ENCODE results near the gene SOHLH2. TPM values are rescaled to one million over a fixed set of nuclear protein-coding genes. Genes with fewer than 3 reads are reported as not detected.

The SOHLH2 gene
- polyA plus RNA-seq (2011; rRNA removed) (0.14 and 0.35 TPM in 2 replicates), polyA minus RNA-seq (2011; rRNA and poly(A)+ RNA removed) (0.30 TPM in 1 of 2 replicates, not detected in the other)

DNA sequence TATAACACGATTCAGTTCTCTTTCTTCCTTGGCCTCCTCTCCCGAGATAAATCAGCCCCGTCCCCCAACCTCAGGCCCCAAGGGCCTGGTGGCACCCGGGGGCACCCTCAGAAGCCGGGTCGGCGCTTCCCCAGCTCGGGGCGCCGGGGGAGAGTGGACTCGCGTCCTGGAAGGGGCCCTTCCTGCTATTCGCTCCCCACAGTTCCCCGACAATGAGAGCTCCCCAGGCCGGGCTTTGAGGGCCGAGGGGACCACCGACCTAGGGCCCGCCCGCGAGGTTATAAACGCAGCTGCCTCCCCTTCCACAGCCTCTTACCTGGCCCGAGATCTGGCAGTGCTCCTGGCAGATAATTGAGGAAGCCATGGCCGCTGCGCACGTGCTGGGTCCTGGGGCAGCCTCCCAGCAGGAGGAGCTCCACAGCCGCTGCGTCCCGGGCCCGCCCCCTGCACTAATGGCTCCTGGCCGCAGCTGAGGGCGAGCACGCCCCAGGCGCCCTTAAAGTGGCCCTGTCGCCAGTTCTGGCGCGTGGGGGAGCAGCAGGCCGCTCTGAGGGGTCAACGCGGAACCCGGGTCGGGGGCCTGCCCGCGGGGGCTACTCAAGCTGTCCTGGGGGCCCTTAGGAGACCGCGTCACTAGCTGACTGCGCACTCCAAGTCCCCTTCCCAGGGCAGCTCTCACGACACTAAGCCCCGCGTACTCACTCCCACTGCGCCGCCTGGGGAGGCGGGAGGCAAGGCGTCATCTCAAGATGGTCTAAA, at the start of gene SOHLH2:
SOHLH2 (minus strand) TSS at position 394 of the 759 bp plus-strand sequence; CDS start at position 364, 30 bp downstream.
- Histone ChIP-seq H3K9me3 (ENCODE audit: control insufficient read depth, insufficient read depth, low read length) (peaks cover 11% of the 10 kb centered on the region; the same call in 1 of the 2 replicates), H3K4me3 (ENCODE audit: low read depth, low read length) (no peak within 1 kb of the TSS), H3K27ac (ENCODE audit: low read depth, low read length) (no peak within 1 kb of the TSS), H3K27me3 (ENCODE audit: control insufficient read depth, insufficient read depth, low read length) (no peaks in the 10 kb centered on the region)
- ChIA-PET CTCF (no interaction called here), POLR2A (no interaction called here)
- TF ChIP-seq CTCF (IDR thresholded peaks at IDR 0.05; ENCODE audit: low read depth, low read length): no peak
- no peak for DNase-seq (ENCODE audit: low read depth, low spot score)

DNA sequence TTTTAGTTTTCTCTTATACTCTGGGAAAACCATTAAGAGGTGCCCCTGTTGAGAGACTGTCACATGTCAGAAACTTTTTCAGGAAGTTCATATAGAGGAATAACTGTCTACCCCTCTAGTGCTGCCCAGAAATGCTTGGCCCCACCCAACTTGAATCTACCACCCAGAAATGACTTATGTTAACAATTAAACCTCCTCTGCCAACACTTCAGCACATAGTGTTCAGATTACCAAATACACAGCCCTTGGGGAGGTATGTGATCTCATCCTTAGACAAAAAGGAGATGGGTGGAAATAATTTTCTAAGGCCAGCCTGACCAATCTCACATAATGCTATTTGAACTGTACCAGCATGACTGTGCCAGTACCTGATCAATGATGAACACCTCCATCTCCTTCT, 47.6 kb upstream of the SOHLH2 start:
- CTCF ChIA-PET: no interaction called here

DNA sequence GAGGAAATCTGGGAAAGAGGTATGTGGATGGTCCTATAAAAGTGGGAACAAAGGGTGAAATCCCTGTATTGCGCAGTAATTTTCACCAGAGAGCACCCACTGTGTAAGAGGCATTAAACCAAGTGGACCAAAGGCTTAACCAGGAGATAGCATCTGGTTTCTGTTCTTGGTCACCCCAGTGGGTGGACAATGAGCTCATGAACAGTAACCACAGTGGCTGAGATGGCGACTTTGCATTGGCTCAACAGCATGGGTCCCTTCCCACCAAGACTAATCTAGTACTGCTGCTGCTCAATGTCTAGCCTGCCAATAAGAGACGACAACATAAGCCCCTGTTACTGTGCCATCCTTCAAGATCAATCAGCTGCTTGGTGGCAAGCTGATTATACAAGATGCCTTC, 46.7 kb upstream of the SOHLH2 start:
- Histone ChIP-seq H3K4me3 (ENCODE audit: low read depth, low read length) (no peak overlapping the region), H3K27ac (ENCODE audit: low read depth, low read length) (no peak overlapping the region), H3K27me3 (ENCODE audit: control insufficient read depth, insufficient read depth, low read length) (no peaks in the 10 kb centered on the region), H3K9me3 (ENCODE audit: control insufficient read depth, insufficient read depth, low read length) (no peaks in the 10 kb centered on the region; the same call in 1 of the 2 replicates)
- CTCF ChIA-PET: interaction anchor here (0.5 kb wide), 1 partner anchor 30 kb away, joined by 3 read pairs; no protein-coding TSS in a partner anchor
- no peak for TF ChIP-seq CTCF (IDR thresholded peaks at IDR 0.05; ENCODE audit: low read depth, low read length)
- POLR2A ChIA-PET: no interaction called here
- DNase-seq (ENCODE audit: low read depth, low spot score): no peak

More for the DNA sequence above, 47.6 kb upstream of the SOHLH2 start:
- POLR2A ChIA-PET: no interaction called here
- Histone ChIP-seq H3K9me3 (ENCODE audit: control insufficient read depth, insufficient read depth, low read length) (no peaks in the 10 kb centered on the region; the same call in 1 of the 2 replicates), H3K27me3 (ENCODE audit: control insufficient read depth, insufficient read depth, low read length) (no peaks in the 10 kb centered on the region), H3K27ac (ENCODE audit: low read depth, low read length) (no peak overlapping the region), H3K4me3 (ENCODE audit: low read depth, low read length) (no peak overlapping the region)
- TF ChIP-seq CTCF (IDR thresholded peaks at IDR 0.05; ENCODE audit: low read depth, low read length): no peak
- DNase-seq (ENCODE audit: low read depth, low spot score): no peak

GRCh38 chr13:36259361-36260137, 45.2 kb upstream of the SOHLH2 start:
- DNase-seq (ENCODE audit: low read depth, low spot score): no peak
- H3K9me3 ChIP-seq (ENCODE audit: control insufficient read depth, insufficient read depth, low read length): no peaks in the 10 kb centered on the region; the same call in 1 of the 2 replicates
- no peaks in the 10 kb centered on the region for H3K27me3 ChIP-seq (ENCODE audit: control insufficient read depth, insufficient read depth, low read length)
- H3K4me3 ChIP-seq (ENCODE audit: low read depth, low read length): no peak overlapping the region
- ChIA-PET POLR2A (no interaction called here), CTCF (interaction anchor here (0.6 to 1.6 kb wide), 3 partner anchors 23 to 584 kb away, joined by 3 to 4 read pairs (median 3); no protein-coding TSS in a partner anchor)
- H3K27ac ChIP-seq (ENCODE audit: low read depth, low read length): no peak overlapping the region
- TF ChIP-seq CTCF (IDR thresholded peaks at IDR 0.05; ENCODE audit: low read depth, low read length): no peak
